HepG2 (cell line): ENCODE results near the gene ANO9. TPM values are rescaled to one million over a fixed set of nuclear protein-coding genes. Genes with fewer than 3 reads are reported as not detected.

Experiments used
- CENPX ChIP-seq: sonication (generic); formaldehyde crosslinking; IDR thresholded peaks from 2 replicates; pipeline ENCODE4 v1.9.0; 2021; ENCODE audit warnings: mild to moderate bottlenecking, missing genetic modification reagents, moderate library complexity
- DPF2 ChIP-seq: sonication (generic); formaldehyde crosslinking; IDR thresholded peaks from 2 replicates; pipeline ENCODE4 v1.4.0; 2020; ENCODE audit warnings: mild to moderate bottlenecking, low read depth, missing genetic modification reagents, borderline replicate concordance
- FOXJ3 ChIP-seq: sonication (generic); formaldehyde crosslinking; IDR thresholded peaks from 2 replicates; pipeline ENCODE4 v1.4.0; 2020; ENCODE audit warnings: missing genetic modification reagents, mild to moderate bottlenecking, borderline replicate concordance
- GABPB1 ChIP-seq: IDR thresholded peaks from 2 replicates; pipeline ENCODE4 v1.6.1; 2016; ENCODE audit warnings: mild to moderate bottlenecking, missing genetic modification reagents, moderate library complexity, missing compliant biosample characterization
- HOXA7 ChIP-seq: sonication (generic); formaldehyde crosslinking; IDR thresholded peaks from 2 replicates; pipeline ENCODE4 v1.8.1; 2022; ENCODE audit warnings: mild to moderate bottlenecking, missing genetic modification reagents, moderate library complexity
- NCOA1 ChIP-seq: sonication (generic); formaldehyde crosslinking; IDR thresholded peaks from 2 replicates; pipeline ENCODE4 v1.9.0; 2021; ENCODE audit warnings: missing genetic modification reagents
- NRL ChIP-seq: sonication (generic); formaldehyde crosslinking; IDR thresholded peaks from 2 replicates; pipeline ENCODE4 v1.5.0; 2020; ENCODE audit warnings: missing genetic modification reagents, mild to moderate bottlenecking, moderate library complexity, borderline replicate concordance
- PAF1 ChIP-seq: IDR thresholded peaks from 2 replicates; pipeline ENCODE4 v1.6.1; 2016; ENCODE audit warnings: missing genetic modification reagents, missing compliant biosample characterization
- POGK ChIP-seq: sonication (generic); formaldehyde crosslinking; conservative IDR thresholded peaks from 2 replicates; pipeline ENCODE4 v1.8.0; 2022; ENCODE audit warnings: mild to moderate bottlenecking, moderate library complexity, missing genetic modification reagents
- THAP8 ChIP-seq: sonication (generic); formaldehyde crosslinking; IDR thresholded peaks from 2 replicates; pipeline ENCODE4 v1.5.1; 2020; ENCODE audit warnings: missing genetic modification reagents, mild to moderate bottlenecking, borderline replicate concordance
- U2AF1 ChIP-seq: fragments of 200-400 bp; formaldehyde crosslinking; optimal IDR thresholded peaks from 2 replicates; pipeline ENCODE3; 2017; ENCODE audit warnings: mild to moderate bottlenecking, low read depth, low read length
- ZBTB38 ChIP-seq: sonication (generic); formaldehyde crosslinking; IDR thresholded peaks from 2 replicates; pipeline ENCODE4 v1.5.1; 2020; ENCODE audit warnings: mild to moderate bottlenecking, missing genetic modification reagents
- ZNF10 ChIP-seq: sonication (generic); formaldehyde crosslinking; IDR thresholded peaks from 2 replicates; pipeline ENCODE4 v1.4.0; 2020; ENCODE audit warnings: mild to moderate bottlenecking, low read depth, missing genetic modification reagents, borderline replicate concordance
- ZNF142 ChIP-seq: sonication (generic); formaldehyde crosslinking; IDR thresholded peaks from 2 replicates; pipeline ENCODE4 v1.4.0; 2020; ENCODE audit warnings: missing genetic modification reagents
- ZNF326 ChIP-seq: sonication (generic); formaldehyde crosslinking; IDR thresholded peaks from 2 replicates; pipeline ENCODE4 v1.4.0; 2020; ENCODE audit warnings: missing genetic modification reagents, borderline replicate concordance
- ZNF607 ChIP-seq: sonication (generic); formaldehyde crosslinking; IDR thresholded peaks from 2 replicates; pipeline ENCODE4 v1.5.1; 2020; ENCODE audit warnings: missing genetic modification reagents, mild to moderate bottlenecking, borderline replicate concordance
- ZNF672 ChIP-seq: sonication (generic); formaldehyde crosslinking; IDR thresholded peaks from 2 replicates; pipeline ENCODE4 v1.8.1; 2022; ENCODE audit warnings: missing genetic modification reagents
- polyA plus RNA-seq, 8 experiments: library from polyadenylated mRNA; depleted of rRNA in 3 of 8; stranded (reverse) in 7 of 8; unstranded in 1 of 8; fragments of >200 nt; fragmentation: Illumina TruSeq in 4 of 8; extraction: Trizol in 4 of 8; gene quantifications; 2 replicates each; pipeline versions ENCODE4 v1.2.1 to v1.2.3, GENCODE V29; 2011 to 2016; ENCODE audit warnings: low read depth in 4 of 8, missing spikeins in 1 of 8, mixed read lengths in 1 of 8; ENCODE audit not compliant: insufficient read depth in 1 of 8
- total RNA-seq, 5 experiments: library from RNA; depleted of rRNA; stranded (reverse); fragments of >200 nt; fragmentation: Illumina TruSeq; extraction: Trizol; gene quantifications; 2 replicates each; pipeline ENCODE4 v1.2.3, GENCODE V29; 2016; ENCODE audit warnings: low read depth in 1 of 5
- TF ChIP-seq, protein P1 (sequence below): sonication (generic); formaldehyde crosslinking; IDR thresholded peaks from 2 replicates; pipeline ENCODE4 v1.4.0; 2020; ENCODE audit warnings: missing genetic modification reagents, mild to moderate bottlenecking, borderline replicate concordance
- TF ChIP-seq, protein P2 (sequence below): sonication (generic); formaldehyde crosslinking; IDR thresholded peaks from 2 replicates; pipeline ENCODE4 v1.8.0; 2023; ENCODE audit warnings: mild to moderate bottlenecking, missing genetic modification reagents

The ANO9 gene
- total and polyA plus RNA-seq, 2 of the 13 experiments (the other 11 are each of a cell fraction or from before 2014, with no cell fraction given), result 8.9 to 14.3 TPM

- TF ChIP-seq CENPX (CRISPR knock-in tag) (no peak), POGK (CRISPR knock-in tag) (peak; percentile 58; the same call in 1 of the 2 replicates), FOXJ3 (CRISPR knock-in tag) (no peak), PAF1 (CRISPR knock-in tag) (no peak), NCOA1 (CRISPR knock-in tag) (no peak), NRL (CRISPR knock-in tag) (no peak), DPF2 (CRISPR knock-in tag) (no peak), ZNF326 (no peak), U2AF1 (no peak), GABPB1 (CRISPR knock-in tag) (peak; percentile 72), HOXA7 (no peak), ZNF607 (0 out of 2 replicates have a peak, but pooled peaks have one; percentile 38), ZBTB38 (CRISPR knock-in tag) (peak; percentile 75), ZNF142 (CRISPR knock-in tag) (0 out of 2 replicates have a peak, but pooled peaks have one; percentile 49), ZNF10 (CRISPR knock-in tag) (no peak), ZNF672 (no peak), THAP8 (CRISPR knock-in tag) (no peak)
- TF ChIP-seq, protein P1, sequence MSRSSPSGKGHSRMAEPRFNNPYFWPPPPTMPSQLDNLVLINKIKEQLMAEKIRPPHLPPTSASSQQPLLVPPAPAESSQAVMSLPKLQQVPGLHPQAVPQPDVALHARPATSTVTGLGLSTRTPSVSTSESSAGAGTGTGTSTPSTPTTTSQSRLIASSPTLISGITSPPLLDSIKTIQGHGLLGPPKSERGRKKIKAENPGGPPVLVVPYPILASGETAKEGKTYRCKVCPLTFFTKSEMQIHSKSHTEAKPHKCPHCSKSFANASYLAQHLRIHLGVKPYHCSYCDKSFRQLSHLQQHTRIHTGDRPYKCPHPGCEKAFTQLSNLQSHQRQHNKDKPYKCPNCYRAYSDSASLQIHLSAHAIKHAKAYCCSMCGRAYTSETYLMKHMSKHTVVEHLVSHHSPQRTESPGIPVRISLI (CRISPR knock-in tag), result no peak
- TF ChIP-seq, protein P2, sequence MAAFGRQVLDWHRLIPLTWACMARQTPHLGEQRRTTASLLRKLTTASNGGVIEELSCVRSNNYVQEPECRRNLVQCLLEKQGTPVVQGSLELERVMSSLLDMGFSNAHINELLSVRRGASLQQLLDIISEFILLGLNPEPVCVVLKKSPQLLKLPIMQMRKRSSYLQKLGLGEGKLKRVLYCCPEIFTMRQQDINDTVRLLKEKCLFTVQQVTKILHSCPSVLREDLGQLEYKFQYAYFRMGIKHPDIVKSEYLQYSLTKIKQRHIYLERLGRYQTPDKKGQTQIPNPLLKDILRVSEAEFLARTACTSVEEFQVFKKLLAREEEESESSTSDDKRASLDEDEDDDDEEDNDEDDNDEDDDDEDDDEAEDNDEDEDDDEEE (CRISPR knock-in tag), result peak; percentile 52; the same call in 1 of the 2 replicates
Observed at GRCh38 chr11:396948-397548, 44.8 kb downstream of the ANO9 start (continued).
